HCT116 (cell line): ENCODE results near the gene GSG1L. TPM values are rescaled to one million over a fixed set of nuclear protein-coding genes. Genes with fewer than 3 reads are reported as not detected.

Source experiments
- ATAC-seq: fragments of 200-7000 bp; cut with Tn5 transposase; 2 replicates; pipeline ENCODE4 v1.9.1; 2020; ENCODE audit warnings: mild to moderate bottlenecking, moderate library complexity
- BruUV-seq: library from RNA; stranded (reverse); fragments of 400-500 nt; replicated peaks from 2 replicates; lab custom pipeline; 2021; lab: Mats Ljungman, UMichigan
- CTCF ChIA-PET: fragments of 300-600 bp; sonication (Branson Sonifier 250); formaldehyde crosslinking; loops from one replicate; lab custom pipeline; 2021; ENCODE audit warnings: antibody characterized with exemption; lab: Charles Lee
- POLR2A ChIA-PET: fragments of 300-600, 350-600 bp; sonication (Branson Sonifier 250); formaldehyde crosslinking; loops from one replicate; lab custom pipeline; 2021; ENCODE audit warnings: antibody characterized with exemption; lab: Charles Lee
- RAD21 ChIA-PET, 2 experiments: fragments of 300-600 bp; sonication (Branson Sonifier 250); formaldehyde crosslinking; loops; one replicate each; lab custom pipeline; 2023; ENCODE audit warnings: low total read pairs in 2 of 2; ENCODE audit not compliant: uncharacterized antibody in 2 of 2, unreplicated experiment in 2 of 2, low non-redundant PET in 1 of 2; lab: Charles Lee
- DNase-seq: peaks from one replicate; pipeline ENCODE4 v3.0.0-alpha.2; 2010; ENCODE audit warnings: low read depth, low spot score
- H2AFZ ChIP-seq: fragments of 200-600 bp; shearing (Covaris generic), sonication (generic); 2 replicates; pipeline ENCODE4 v1.6.1; 2017; ENCODE audit warnings: low read depth, mixed run types, mixed read lengths, antibody characterized with exemption, low read length; ENCODE audit not compliant: poor library complexity, severe bottlenecking
- H3K27ac ChIP-seq: 2 replicates; pipeline ENCODE4 v1.5.1; 2012; ENCODE audit warnings: low read depth, low read length
- H3K27me3 ChIP-seq: fragments of 200-600 bp; sonication (generic); 2 replicates; pipeline ENCODE4 v1.6.1; 2016; ENCODE audit warnings: mixed run types, low read length, mixed read lengths; ENCODE audit not compliant: insufficient read depth
- H3K36me3 ChIP-seq, 2 experiments: fragments of 200-500 bp in 1 of 2; fragments of 200-600 bp in 1 of 2; sonication (Bioruptor generic) in 1 of 2; sonication (generic) in 1 of 2; 2 replicates each; pipeline versions ENCODE4 v1.5.1 to v1.6.1; 2014 to 2016; ENCODE audit warnings: low read length in 2 of 2, inconsistent platforms in 1 of 2, mixed read lengths in 1 of 2, mixed run types in 1 of 2; ENCODE audit not compliant: insufficient read depth in 2 of 2, control insufficient read depth in 1 of 2
- H3K4me1 ChIP-seq, 2 experiments: fragments of 200-600 bp in 1 of 2; sonication (generic) in 1 of 2; 2 replicates each; pipeline versions ENCODE4 v1.5.1 to v1.6.1; 2012 to 2017; ENCODE audit warnings: low read length in 2 of 2, inconsistent platforms in 1 of 2, mild to moderate bottlenecking in 1 of 2, mixed read lengths in 1 of 2, mixed run types in 1 of 2, moderate library complexity in 1 of 2; ENCODE audit not compliant: insufficient read depth in 2 of 2, control insufficient read depth in 1 of 2
- H3K4me2 ChIP-seq: fragments of 200-600 bp; sonication (generic); 2 replicates; pipeline ENCODE4 v1.6.1; 2017; ENCODE audit warnings: mixed run types, low read length, mixed read lengths
- H3K4me3 ChIP-seq, 2 experiments: fragments of 200-600 bp in 1 of 2; sonication (generic) in 1 of 2; replicated peaks in 1 of 2; 2 replicates each; pipeline ENCODE4 v1.5.1; 2011 to 2016; ENCODE audit warnings: low read length in 2 of 2, control low read depth in 1 of 2, low read depth in 1 of 2, mild to moderate bottlenecking in 1 of 2, mixed read lengths in 1 of 2, mixed run types in 1 of 2
- H3K79me2 ChIP-seq: fragments of 200-600 bp; sonication (generic); 2 replicates; pipeline ENCODE4 v1.6.1; 2017; ENCODE audit warnings: mild to moderate bottlenecking, mixed run types, low read length, moderate library complexity, mixed read lengths; ENCODE audit not compliant: insufficient read depth
- H3K9ac ChIP-seq: fragments of 200-600 bp; sonication (generic); 2 replicates; pipeline ENCODE4 v1.6.1; 2016; ENCODE audit warnings: low read length, mixed read lengths
- H3K9me2 ChIP-seq: fragments of 200-600 bp; sonication (generic), shearing (Covaris generic); 2 replicates; pipeline ENCODE4 v1.6.1; 2017; ENCODE audit warnings: mixed run types, mild to moderate bottlenecking, moderate library complexity; ENCODE audit not compliant: insufficient read depth
- H3K9me3 ChIP-seq, 2 experiments: fragments of 200-500 bp in 1 of 2; fragments of 200-600 bp in 1 of 2; sonication (Bioruptor generic) in 1 of 2; sonication (generic) in 1 of 2; 2 replicates each; pipeline ENCODE4 v1.6.1; 2014 to 2017; ENCODE audit warnings: low read length in 2 of 2, mixed read lengths in 2 of 2, inconsistent platforms in 1 of 2, low read depth in 1 of 2, mild to moderate bottlenecking in 1 of 2, mixed run types in 1 of 2, moderate library complexity in 1 of 2; ENCODE audit not compliant: control insufficient read depth in 1 of 2, insufficient read depth in 1 of 2
- H4K20me1 ChIP-seq: fragments of 200-600 bp; sonication (generic), shearing (Covaris generic); 2 replicates; pipeline ENCODE4 v1.6.1; 2017; ENCODE audit warnings: mixed run types, mild to moderate bottlenecking, moderate library complexity; ENCODE audit not compliant: insufficient read depth
- CEBPB ChIP-seq: IDR thresholded peaks from 2 replicates; pipeline ENCODE4 v1.6.1; 2012; ENCODE audit warnings: low read depth
- EGR1 ChIP-seq: IDR thresholded peaks from 2 replicates; pipeline ENCODE4 v1.6.1; 2012; ENCODE audit warnings: low read depth
- ELF1 ChIP-seq: IDR thresholded peaks from 2 replicates; pipeline ENCODE4 v1.6.1; 2012; ENCODE audit warnings: low read depth, borderline replicate concordance
- EZH2phosphoT487 ChIP-seq: fragments of 200-600 bp; IDR thresholded peaks from 2 replicates; pipeline ENCODE4 v1.6.1; 2018; ENCODE audit warnings: antibody characterized with exemption, borderline replicate concordance
- FOSL1 ChIP-seq: IDR thresholded peaks from 2 replicates; pipeline ENCODE4 v1.6.1; 2012; ENCODE audit warnings: low read depth
- SIN3A ChIP-seq: IDR thresholded peaks from 2 replicates; pipeline ENCODE4 v1.6.1; 2012; ENCODE audit warnings: low read depth
- SP1 ChIP-seq: IDR thresholded peaks from 2 replicates; pipeline ENCODE4 v1.6.1; 2012; ENCODE audit warnings: low read depth
- SRF ChIP-seq: IDR thresholded peaks from 2 replicates; pipeline ENCODE4 v1.6.1; 2012; ENCODE audit warnings: low read depth
- ZBTB33 ChIP-seq: IDR thresholded peaks from 2 replicates; pipeline ENCODE4 v1.6.1; 2011; ENCODE audit warnings: mild to moderate bottlenecking, low read length, moderate library complexity; ENCODE audit not compliant: insufficient replicate concordance; ENCODE audit errors: extremely low read depth
- ZNF274 ChIP-seq: fragments of 200-500 bp; sonication (Bioruptor generic); IDR thresholded peaks from 2 replicates; pipeline ENCODE4 v1.6.1; 2014; ENCODE audit warnings: mild to moderate bottlenecking, low read depth, low read length, inconsistent platforms
- intact Hi-C: fragments of 100-400 bp; cut with micrococcal nuclease; formaldehyde crosslinking; loops from 2 replicates; pipeline ENCODE4 v1.10.0; 2022
- total RNA-seq: library from RNA; stranded (reverse); gene quantifications from one replicate; pipeline ENCODE4 v1.2.1, GENCODE V29; 2021; ENCODE audit not compliant: unreplicated experiment
- TF ChIP-seq, protein P1 (sequence below): IDR thresholded peaks from 2 replicates; pipeline ENCODE4 v1.6.1; 2012
- TF ChIP-seq, protein P2 (sequence below), 3 experiments: fragments of 200-600 bp in 1 of 3; sonication (generic) in 1 of 3; IDR thresholded peaks in 2 of 3; conservative IDR thresholded peaks in 1 of 3; 2 replicates each; pipeline ENCODE4 v1.5.1; 2012 to 2017; ENCODE audit warnings: low read depth in 2 of 3, low read length in 2 of 3, antibody characterized with exemption in 1 of 3, borderline replicate concordance in 1 of 3, control low read depth in 1 of 3, mild to moderate bottlenecking in 1 of 3, mixed read lengths in 1 of 3, mixed run types in 1 of 3, moderate library complexity in 1 of 3; ENCODE audit not compliant: insufficient read depth in 1 of 3

Gene GSG1L
- total RNA-seq, 1 experiment from 2014 or later = not detected

DNA sequence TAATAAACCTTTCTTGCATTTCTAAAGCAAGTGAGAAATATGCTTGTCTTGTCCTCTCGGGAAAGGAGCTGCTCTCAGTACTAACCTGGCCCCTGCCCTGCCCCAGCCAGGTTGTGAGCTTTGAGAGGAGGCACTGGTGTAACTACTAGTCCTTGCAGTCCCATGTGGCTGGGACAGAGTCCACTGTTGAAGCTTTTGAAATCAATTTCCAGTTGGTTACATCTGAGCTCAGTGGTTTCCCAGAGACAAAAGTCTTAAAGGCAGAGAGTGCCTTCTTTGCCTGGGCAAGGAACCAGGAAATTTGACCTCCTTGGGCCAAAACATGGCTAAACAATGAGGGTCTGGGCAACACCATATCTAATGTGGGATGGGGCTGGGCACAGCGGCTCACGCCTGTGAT is 48.7 kb downstream of the GSG1L start (continued):
- TF ChIP-seq, protein P1, sequence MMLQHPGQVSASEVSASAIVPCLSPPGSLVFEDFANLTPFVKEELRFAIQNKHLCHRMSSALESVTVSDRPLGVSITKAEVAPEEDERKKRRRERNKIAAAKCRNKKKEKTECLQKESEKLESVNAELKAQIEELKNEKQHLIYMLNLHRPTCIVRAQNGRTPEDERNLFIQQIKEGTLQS = no peak
- TF ChIP-seq CEBPB (no peak), ELF1 (no peak), SIN3A (no peak), ZNF274 (no peak), SP1 (no peak)

- TF ChIP-seq SIN3A (no peak), EGR1 (no peak), SRF (no peak), SP1 (no peak), ZBTB33 (no peak), EZH2phosphoT487 (no peak), FOSL1 (no peak)
- TF ChIP-seq, protein P2, sequence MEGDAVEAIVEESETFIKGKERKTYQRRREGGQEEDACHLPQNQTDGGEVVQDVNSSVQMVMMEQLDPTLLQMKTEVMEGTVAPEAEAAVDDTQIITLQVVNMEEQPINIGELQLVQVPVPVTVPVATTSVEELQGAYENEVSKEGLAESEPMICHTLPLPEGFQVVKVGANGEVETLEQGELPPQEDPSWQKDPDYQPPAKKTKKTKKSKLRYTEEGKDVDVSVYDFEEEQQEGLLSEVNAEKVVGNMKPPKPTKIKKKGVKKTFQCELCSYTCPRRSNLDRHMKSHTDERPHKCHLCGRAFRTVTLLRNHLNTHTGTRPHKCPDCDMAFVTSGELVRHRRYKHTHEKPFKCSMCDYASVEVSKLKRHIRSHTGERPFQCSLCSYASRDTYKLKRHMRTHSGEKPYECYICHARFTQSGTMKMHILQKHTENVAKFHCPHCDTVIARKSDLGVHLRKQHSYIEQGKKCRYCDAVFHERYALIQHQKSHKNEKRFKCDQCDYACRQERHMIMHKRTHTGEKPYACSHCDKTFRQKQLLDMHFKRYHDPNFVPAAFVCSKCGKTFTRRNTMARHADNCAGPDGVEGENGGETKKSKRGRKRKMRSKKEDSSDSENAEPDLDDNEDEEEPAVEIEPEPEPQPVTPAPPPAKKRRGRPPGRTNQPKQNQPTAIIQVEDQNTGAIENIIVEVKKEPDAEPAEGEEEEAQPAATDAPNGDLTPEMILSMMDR (IDR thresholded peaks at IDR 0.05 in 2 of 3, conservative IDR thresholded peaks at IDR 0.05 in 1 of 3; ENCODE audit: borderline replicate concordance in 1 of 3, insufficient read depth in 1 of 3, low read depth in 2 of 3, low read length in 2 of 3) = no peak
- intact Hi-C loops = no loop called here
- H3K4me2 ChIP-seq = no peak overlapping the region
- ChIA-PET CTCF (no interaction called here), POLR2A (no interaction called here), RAD21 (interaction anchor here in 1 of 2 experiments (0.6 kb wide), 1 partner anchor 329 kb away, joined by 5 read pairs; no protein-coding TSS in a partner anchor)
- H4K20me1 ChIP-seq = no peaks in the 10 kb centered on the region
- DNase-seq (no peak), ATAC-seq (no peak)
- no TSS peak for BruUV-seq
- H3K9ac ChIP-seq = no peak overlapping the region
- H3K9me3 ChIP-seq = no peaks in the 10 kb centered on the region
- H3K27me3 ChIP-seq = peaks cover 44% of the 10 kb centered on the region
- no peaks in the 10 kb centered on the region for H3K4me1 ChIP-seq
- H2AFZ ChIP-seq = no peak overlapping the region
- H3K36me3 ChIP-seq = no peaks in the 10 kb centered on the region
- H3K79me2 ChIP-seq = no peaks in the 10 kb centered on the region
- no peak overlapping the region for H3K27ac ChIP-seq
- H3K4me3 ChIP-seq = no peak overlapping the region
- H3K9me2 ChIP-seq = no peaks in the 10 kb centered on the region
Measured at GRCh38 chr16:28013878-28014277, 49.6 kb downstream of the GSG1L start.
